Stimulated activated naive CD8-positive, alpha-beta T cell treated with anti-CD3 and anti-CD28 coated beads, Interleukin-15, amount 100 ng/mL, for 72 hours (primary cell): Measurements from ENCODE around the gene RNF166.

Source experiments
- ATAC-seq: fragments of 150-1000 bp; cut with Tn5 transposase; 2 replicates; pipeline ENCODE4 v1.10.0; 2021; ENCODE audit warnings: mild to moderate bottlenecking, moderate library complexity
- DNase-seq, 2 donors: peaks; one replicate each; pipeline ENCODE4 v3.0.0; 2021 to 2022
- H3K27ac Mint-ChIP-seq, 2 donors: one replicate each; pipeline ENCODE4 v1.8.0; 2022; ENCODE audit warnings: mild to moderate bottlenecking in 2 of 2, mixed read lengths in 2 of 2, moderate library complexity in 2 of 2
- H3K27me3 Mint-ChIP-seq: one replicate; pipeline ENCODE4 v1.8.0; 2022; ENCODE audit warnings: mixed read lengths
- H3K4me1 Mint-ChIP-seq: one replicate; pipeline ENCODE4 v1.8.0; 2022; ENCODE audit warnings: mild to moderate bottlenecking, mixed read lengths
- H3K4me3 Mint-ChIP-seq, 2 donors: one replicate each; pipeline ENCODE4 v1.8.0; 2022; ENCODE audit warnings: mild to moderate bottlenecking in 2 of 2, mixed read lengths in 2 of 2, moderate library complexity in 1 of 2
- H3K9me3 Mint-ChIP-seq, 2 donors: one replicate each; pipeline ENCODE4 v1.8.0; 2022; ENCODE audit warnings: mixed read lengths in 2 of 2

Gene RNF166

GRCh38 chr16:88654363-88655052, 51.7 kb downstream of the RNF166 start:
- Mint-ChIP-seq H3K4me3 (no peak overlapping the region), H3K9me3 (no peaks in the 10 kb centered on the region), H3K27ac (no peak overlapping the region), H3K4me1 (peaks cover 30% of the 10 kb centered on the region), H3K27me3 (no peaks in the 10 kb centered on the region)
- ATAC-seq (no peak), DNase-seq (no peak)

GRCh38 chr16:88653596-88654362, 52.4 kb downstream of the RNF166 start:
- no peak for DNase-seq
- Mint-ChIP-seq H3K4me3 (no peak overlapping the region), H3K27ac (no peak overlapping the region), H3K9me3 (no peaks in the 10 kb centered on the region), H3K27me3 (no peaks in the 10 kb centered on the region), H3K4me1 (peaks cover 33% of the 10 kb centered on the region)
- no peak for ATAC-seq

GRCh38 chr16:88653101-88653500, 53.1 kb downstream of the RNF166 start:
- Mint-ChIP-seq H3K4me3 (no peak overlapping the region), H3K27ac (no peak overlapping the region)

GRCh38 chr16:88652762-88653063, 53.5 kb downstream of the RNF166 start:
- DNase-seq (no peak), ATAC-seq (no peak)
- no peaks in the 10 kb centered on the region for H3K27me3 Mint-ChIP-seq
- no peaks in the 10 kb centered on the region for H3K9me3 Mint-ChIP-seq
- no peak overlapping the region for H3K27ac Mint-ChIP-seq
- peaks cover 37% of the 10 kb centered on the region for H3K4me1 Mint-ChIP-seq
- H3K4me3 Mint-ChIP-seq: no peak overlapping the region

More at GRCh38 chr16:88653101-88653500, 53.1 kb downstream of the RNF166 start:
- ATAC-seq (no peak), DNase-seq (no peak)
- Mint-ChIP-seq H3K9me3 (no peaks in the 10 kb centered on the region), H3K4me1 (peaks cover 33% of the 10 kb centered on the region), H3K27me3 (no peaks in the 10 kb centered on the region)

GRCh38 chr16:88651989-88652761, 54.0 kb downstream of the RNF166 start:
- Mint-ChIP-seq H3K9me3 (no peaks in the 10 kb centered on the region), H3K27ac (peak overlapping the region; percentile 93 to 95), H3K4me1 (peaks cover 42% of the 10 kb centered on the region), H3K27me3 (no peaks in the 10 kb centered on the region), H3K4me3 (peak overlapping the region in 1 of 2 donors; percentile 90)
- ATAC-seq: no peak
- DNase-seq: no peak

- Mint-ChIP-seq H3K27me3 (no peaks in the 10 kb centered on the region), H3K4me3 (peak overlapping the region; percentile 90 to 91), H3K27ac (peak overlapping the region; percentile 95 to 98), H3K4me1 (peaks cover 44% of the 10 kb centered on the region), H3K9me3 (no peaks in the 10 kb centered on the region)
- ATAC-seq (peak; percentile 93), DNase-seq (peak; percentile 88 to 95)
These were observed 54.8 kb downstream of the RNF166 start for GRCh38 chr16:88651276-88651988.

- peak; percentile 90 for ATAC-seq
- no peaks in the 10 kb centered on the region for H3K27me3 Mint-ChIP-seq
- H3K4me3 Mint-ChIP-seq: peak within 1 kb of the TSS; percentile 90 to 91
- H3K4me1 Mint-ChIP-seq: peaks cover 51% of the 10 kb centered on the region
- H3K9me3 Mint-ChIP-seq: no peaks in the 10 kb centered on the region
- DNase-seq: peak; percentile 92
- peak within 1 kb of the TSS; percentile 95 to 98 for H3K27ac Mint-ChIP-seq
These were observed 55.4 kb downstream of the RNF166 start, which contains the start of gene CYBA for GRCh38 chr16:88650749-88651275. TSS of gene CYBA (minus strand) at chr16:88651053. CDS start at chr16:88651013, 40 bp downstream.

- peak overlapping the region; percentile 90 to 91 for H3K4me3 Mint-ChIP-seq
- ATAC-seq (no peak), DNase-seq (peak; percentile 44 to 46)
- H3K27me3 Mint-ChIP-seq: no peaks in the 10 kb centered on the region
- peak overlapping the region in 1 of 2 donors; percentile 78 for H3K27ac Mint-ChIP-seq
- peaks cover 57% of the 10 kb centered on the region for H3K4me1 Mint-ChIP-seq
- no peaks in the 10 kb centered on the region for H3K9me3 Mint-ChIP-seq
These were observed 56.1 kb downstream of the RNF166 start for GRCh38 chr16:88649924-88650748.

- DNase-seq (no peak), ATAC-seq (no peak)
- Mint-ChIP-seq H3K27ac (peak overlapping the region in 1 of 2 donors; percentile 74), H3K9me3 (no peaks in the 10 kb centered on the region), H3K27me3 (no peaks in the 10 kb centered on the region), H3K4me3 (peak overlapping the region; percentile 90 to 91), H3K4me1 (peaks cover 65% of the 10 kb centered on the region)
These were observed 56.8 kb downstream of the RNF166 start for GRCh38 chr16:88649195-88649923.

- Mint-ChIP-seq H3K4me3 (no peak overlapping the region), H3K27ac (no peak overlapping the region), H3K27me3 (no peaks in the 10 kb centered on the region), H3K4me1 (peaks cover 72% of the 10 kb centered on the region), H3K9me3 (no peaks in the 10 kb centered on the region)
- ATAC-seq (no peak), DNase-seq (no peak)
These were observed 58.8 kb downstream of the RNF166 start for GRCh38 chr16:88647178-88648070.
